Cortex of kidney (tissue), 1 donor: ENCODE measurements around the gene PACSIN2.
"Not testable (repeated sequence)": the region's sequence is repeated elsewhere in the genome, so short reads cannot be mapped to it uniquely, and the experiment has no call there.

Experiments used
- DNase-seq: peaks from one replicate; lab custom pipeline; 2025; lab: John Stamatoyannopoulos, UW

PACSIN2 gene, protein sequence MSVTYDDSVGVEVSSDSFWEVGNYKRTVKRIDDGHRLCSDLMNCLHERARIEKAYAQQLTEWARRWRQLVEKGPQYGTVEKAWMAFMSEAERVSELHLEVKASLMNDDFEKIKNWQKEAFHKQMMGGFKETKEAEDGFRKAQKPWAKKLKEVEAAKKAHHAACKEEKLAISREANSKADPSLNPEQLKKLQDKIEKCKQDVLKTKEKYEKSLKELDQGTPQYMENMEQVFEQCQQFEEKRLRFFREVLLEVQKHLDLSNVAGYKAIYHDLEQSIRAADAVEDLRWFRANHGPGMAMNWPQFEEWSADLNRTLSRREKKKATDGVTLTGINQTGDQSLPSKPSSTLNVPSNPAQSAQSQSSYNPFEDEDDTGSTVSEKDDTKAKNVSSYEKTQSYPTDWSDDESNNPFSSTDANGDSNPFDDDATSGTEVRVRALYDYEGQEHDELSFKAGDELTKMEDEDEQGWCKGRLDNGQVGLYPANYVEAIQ

DNA sequence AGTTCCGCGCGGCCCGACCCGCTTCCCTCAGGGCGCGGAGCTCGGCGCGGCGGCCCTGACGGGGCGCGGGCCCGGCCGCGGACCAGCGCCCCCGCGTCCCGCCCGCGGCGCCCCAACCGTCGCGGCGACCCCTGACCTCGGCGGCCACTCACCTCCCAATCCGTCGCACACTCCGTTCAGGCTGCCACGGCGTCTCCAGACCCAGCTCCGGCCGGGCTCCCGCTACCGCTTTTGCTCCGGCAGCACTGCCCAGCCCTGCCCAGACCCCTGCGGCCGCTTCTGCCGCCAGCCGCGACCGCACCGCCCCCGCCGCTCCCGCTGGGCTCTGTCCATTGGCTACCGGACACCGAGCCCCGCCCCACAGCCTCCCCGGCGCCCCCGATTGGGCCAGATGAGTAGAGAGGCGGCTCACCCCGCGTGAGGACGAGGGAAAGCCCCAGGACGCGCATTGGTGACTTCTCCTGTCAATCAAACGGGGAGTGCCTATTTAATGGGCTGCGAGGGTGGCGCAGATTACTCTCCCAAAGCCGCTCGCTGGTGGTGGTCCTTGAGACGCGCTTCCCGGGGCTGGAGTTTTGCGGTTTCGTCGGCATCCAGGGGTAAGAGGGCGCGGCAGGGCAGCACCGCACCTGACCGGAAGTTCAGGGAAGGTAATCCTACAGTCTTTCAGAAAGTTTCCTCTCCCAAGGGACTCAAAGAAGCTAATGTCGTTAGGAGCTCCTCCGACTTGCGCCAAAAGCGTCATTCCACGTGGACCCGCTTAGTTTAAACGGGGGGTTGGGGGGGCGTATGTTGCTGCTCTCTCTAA lies at the start of gene PACSIN2:
TSS of gene PACSIN2 (minus strand) at position 281 of the 808 bp plus-strand sequence. CDS start 103,069 bp downstream, outside the sequence.
- peak; percentile 81 for DNase-seq

DNA sequence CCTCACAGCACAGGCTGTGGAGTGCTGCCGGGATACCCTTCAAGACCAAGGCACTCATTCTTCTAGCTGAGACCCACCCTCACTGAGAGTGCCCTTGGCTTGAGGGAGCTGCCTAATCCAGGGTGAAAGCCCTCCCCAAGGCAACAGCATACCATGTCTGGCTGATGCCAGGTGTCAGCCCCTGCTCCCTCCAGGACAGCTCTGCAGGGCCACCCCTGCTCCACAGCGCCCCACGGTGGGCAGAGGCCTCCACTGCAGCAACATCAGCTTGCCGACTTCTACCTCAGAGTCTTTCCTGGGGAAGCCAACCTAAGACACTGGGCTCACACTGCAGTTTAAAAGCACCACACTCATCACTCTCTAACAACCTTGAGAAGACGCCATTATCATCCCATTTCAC lies 45.2 kb upstream of the PACSIN2 start:
- DNase-seq, result no peak

- no peak for DNase-seq
Observed at GRCh38 chr22:43057641-43058040, 42.7 kb upstream of the PACSIN2 start.

GRCh38 chr22:43053176-43053575 lies 38.2 kb upstream of the PACSIN2 start:
- DNase-seq, result no peak

GRCh38 chr22:43050995-43051394 lies 36.0 kb upstream of the PACSIN2 start:
- DNase-seq, result no peak

DNA sequence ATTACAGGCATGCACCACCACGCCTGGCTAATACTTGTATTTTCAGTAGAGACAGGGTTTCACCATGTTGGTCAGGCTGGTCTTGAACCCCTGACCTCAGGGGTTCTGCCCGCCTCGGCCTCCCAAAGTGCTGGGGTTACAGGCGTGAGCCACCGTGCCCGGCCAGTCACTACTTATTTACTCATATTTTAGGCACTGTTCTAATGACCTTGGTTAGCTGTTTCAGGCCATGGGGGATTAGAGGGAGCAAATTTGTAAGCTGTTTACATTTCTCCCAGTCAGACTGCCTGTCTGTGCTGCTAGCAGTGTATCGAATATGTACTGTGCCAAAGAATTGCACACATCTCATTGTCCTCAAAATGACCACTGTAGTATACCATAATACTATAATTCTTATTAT lies 32.7 kb upstream of the PACSIN2 start:
- DNase-seq, result no peak

- DNase-seq, result no peak
Observed at GRCh38 chr22:43044290-43044712, 29.4 kb upstream of the PACSIN2 start.

GRCh38 chr22:43042101-43042780 lies 27.3 kb upstream of the PACSIN2 start:
- no peak for DNase-seq

GRCh38 chr22:43039800-43040199 lies 24.9 kb upstream of the PACSIN2 start:
- DNase-seq, result no peak

GRCh38 chr22:43038325-43038724 lies 23.4 kb upstream of the PACSIN2 start:
- DNase-seq, result no peak

GRCh38 chr22:43036282-43036829 lies 21.4 kb upstream of the PACSIN2 start:
- DNase-seq, result no peak

DNA sequence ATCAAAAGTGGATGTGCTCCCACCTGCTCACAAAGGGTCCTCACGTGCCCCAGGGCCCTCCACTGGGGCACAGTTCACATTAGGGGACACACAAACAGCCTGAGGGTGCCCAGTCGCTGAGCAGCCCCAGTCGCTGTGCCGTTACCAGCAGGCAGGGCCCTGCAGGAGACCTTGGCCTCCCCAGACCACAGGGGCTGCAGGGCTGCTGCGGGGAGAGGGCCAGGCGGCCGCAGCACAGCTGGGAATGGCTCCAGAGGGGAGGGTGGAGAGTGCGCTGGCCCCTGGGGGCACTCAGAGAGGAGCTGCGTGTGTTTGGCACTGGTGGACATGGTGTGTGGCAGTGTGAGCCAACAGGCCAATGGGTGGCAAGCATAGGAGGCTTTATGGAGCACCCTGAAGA lies 20.3 kb upstream of the PACSIN2 start:
- DNase-seq, result no peak

GRCh38 chr22:43031617-43032016 lies 16.7 kb upstream of the PACSIN2 start:
- DNase-seq, result no peak

DNA sequence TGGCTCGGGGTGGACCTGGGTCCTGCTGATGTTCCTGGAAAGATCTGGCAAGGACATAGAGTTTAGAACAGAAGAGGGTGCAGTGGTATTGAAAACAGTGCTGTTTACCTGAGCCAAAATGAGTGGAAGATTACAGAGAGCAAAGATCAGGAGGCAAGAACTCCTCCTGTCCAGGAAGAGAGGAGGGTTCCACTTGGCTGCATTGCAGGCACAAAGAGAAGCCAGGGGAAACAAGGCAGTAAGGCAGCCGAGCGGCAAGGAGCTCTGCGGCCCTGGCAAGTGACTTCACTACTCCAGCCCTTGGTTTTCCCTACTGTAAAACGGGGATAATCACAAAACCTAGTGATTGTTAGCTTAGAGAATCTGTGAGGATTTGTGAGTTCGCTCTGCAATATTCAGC lies 3.7 kb upstream of the PACSIN2 start:
- no peak for DNase-seq

- DNase-seq, result no peak
Observed at GRCh38 chr22:43017525-43018460, 2.8 kb upstream of the PACSIN2 start.

- DNase-seq, result not testable (repeated sequence)
Observed at GRCh38 chr22:43016150-43016549, 1.2 kb upstream of the PACSIN2 start.

GRCh38 chr22:43015677-43016042 lies 711 bp upstream of the PACSIN2 start:
- no peak for DNase-seq

DNA sequence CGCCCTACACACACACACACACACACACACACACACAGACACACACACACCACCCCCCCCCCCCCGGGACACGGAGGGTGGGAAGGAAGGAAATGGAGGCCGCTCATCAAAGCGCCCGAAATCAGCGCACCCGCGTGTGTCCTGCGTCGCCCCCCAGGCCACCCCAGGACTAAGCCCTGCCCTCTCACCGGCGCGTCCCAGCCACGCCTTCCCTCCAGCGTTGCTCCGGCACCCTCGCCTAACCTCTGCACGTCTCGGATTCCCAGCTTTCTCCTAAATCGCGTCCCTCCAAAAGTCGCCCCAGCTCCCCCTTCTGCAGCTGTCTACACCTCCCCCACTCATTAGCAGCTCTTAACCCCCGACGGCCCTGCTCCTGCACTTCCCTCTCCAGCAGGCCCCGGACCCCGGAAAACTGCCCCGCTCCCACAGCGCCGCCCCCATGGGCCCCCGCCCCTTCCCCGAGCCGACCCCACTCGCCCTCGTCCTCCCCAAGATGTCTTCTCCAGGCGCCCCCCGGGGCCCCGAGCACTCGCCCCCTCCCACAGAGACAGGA lies 557 bp downstream of the PACSIN2 start:
- no peak for DNase-seq

DNA sequence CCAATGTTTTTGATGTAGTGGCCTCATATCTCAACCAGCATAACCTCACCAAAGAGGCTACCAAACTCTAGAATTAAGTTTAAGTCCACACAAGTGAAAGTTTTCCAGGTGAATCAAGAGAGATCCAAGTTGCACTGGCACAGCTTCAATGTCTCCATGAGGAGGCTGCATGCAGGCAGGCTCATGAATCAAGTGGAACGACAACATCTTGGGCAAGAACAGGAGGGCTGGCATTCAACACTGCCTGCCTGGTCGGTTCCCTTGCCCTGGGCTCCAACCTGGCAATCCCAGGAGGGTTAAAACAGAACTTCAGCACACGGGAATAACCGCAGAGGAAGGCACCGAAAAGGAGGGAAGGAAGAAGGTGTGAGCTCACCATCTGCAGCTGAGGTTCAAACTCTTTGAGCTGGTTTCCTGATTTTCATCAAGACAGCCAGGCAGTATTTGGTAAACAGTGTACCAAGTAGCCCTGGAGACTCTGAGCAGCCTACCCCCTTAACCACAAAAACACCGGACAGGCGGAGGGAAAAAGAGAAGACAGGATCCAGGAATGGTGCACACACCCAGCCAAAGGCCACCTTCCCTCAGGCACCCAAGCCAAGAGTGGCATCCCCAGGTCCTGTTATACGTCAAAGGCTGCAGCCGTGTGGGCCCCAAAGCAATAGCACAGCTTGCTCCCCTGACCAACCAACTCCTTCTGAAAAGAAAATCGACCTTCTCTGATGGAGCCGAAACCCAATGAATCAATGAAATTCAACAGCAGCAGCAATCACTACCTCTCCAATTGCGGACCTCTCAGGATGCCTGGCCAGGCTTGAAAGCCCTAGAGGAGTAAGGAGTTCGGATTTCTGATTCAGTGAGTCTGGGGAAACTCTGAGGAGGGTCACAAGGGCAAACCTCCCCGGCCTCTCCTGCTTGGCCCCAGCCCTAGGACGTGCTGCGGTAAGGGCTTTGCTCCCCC lies 1.3 kb downstream of the PACSIN2 start:
- DNase-seq, result no peak
